Measurements from ENCODE around the gene ALDOA.

ALDOA gene

DNA sequence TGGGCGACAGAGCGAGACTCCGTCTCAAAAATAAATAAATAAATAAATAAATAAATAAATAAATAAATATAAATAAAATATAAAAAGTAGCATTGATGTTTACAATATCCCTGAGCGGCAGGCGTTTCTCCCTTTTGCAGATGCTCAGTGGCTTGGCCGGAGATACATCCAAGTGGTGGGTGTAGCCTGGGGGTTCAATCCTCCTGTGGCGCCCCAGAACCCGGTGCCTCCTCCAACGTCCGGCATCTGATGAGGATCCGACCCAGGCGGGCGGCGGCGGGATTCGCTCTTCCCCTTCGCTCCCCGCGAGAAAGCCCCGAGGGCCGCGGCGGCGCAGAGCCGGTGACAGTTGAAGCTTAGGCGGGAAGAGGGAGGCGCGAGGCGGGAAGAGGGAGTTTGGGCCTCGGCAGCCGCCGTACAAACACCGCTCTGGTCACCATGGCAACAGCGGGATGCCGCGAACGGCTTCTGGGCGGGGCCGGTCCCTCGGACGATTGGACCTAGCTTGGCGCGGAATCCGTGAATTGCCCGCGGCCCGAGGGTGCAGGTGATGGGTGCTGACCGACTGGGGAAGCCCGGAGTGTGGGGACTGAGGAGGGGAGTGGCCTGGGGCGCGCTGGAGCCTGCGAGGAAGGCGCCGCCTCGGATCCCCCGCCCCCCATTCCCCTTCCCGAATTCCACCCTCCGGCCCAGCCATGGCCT lies 12.7 kb upstream of the ALDOA start:
- TF ChIP-seq, protein P1, sequence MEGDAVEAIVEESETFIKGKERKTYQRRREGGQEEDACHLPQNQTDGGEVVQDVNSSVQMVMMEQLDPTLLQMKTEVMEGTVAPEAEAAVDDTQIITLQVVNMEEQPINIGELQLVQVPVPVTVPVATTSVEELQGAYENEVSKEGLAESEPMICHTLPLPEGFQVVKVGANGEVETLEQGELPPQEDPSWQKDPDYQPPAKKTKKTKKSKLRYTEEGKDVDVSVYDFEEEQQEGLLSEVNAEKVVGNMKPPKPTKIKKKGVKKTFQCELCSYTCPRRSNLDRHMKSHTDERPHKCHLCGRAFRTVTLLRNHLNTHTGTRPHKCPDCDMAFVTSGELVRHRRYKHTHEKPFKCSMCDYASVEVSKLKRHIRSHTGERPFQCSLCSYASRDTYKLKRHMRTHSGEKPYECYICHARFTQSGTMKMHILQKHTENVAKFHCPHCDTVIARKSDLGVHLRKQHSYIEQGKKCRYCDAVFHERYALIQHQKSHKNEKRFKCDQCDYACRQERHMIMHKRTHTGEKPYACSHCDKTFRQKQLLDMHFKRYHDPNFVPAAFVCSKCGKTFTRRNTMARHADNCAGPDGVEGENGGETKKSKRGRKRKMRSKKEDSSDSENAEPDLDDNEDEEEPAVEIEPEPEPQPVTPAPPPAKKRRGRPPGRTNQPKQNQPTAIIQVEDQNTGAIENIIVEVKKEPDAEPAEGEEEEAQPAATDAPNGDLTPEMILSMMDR (IDR thresholded peaks at IDR 0.05; ENCODE audit: borderline replicate concordance, control extremely low read depth, extremely low read depth, insufficient read depth, missing control alignments): no peak
- in situ Hi-C loops (cut with MboI; ENCODE audit: low sequenced_read_pairs, unreplicated experiment): no loop called here
- DNase-seq (ENCODE audit: low spot score): peak; percentile 98

DNA sequence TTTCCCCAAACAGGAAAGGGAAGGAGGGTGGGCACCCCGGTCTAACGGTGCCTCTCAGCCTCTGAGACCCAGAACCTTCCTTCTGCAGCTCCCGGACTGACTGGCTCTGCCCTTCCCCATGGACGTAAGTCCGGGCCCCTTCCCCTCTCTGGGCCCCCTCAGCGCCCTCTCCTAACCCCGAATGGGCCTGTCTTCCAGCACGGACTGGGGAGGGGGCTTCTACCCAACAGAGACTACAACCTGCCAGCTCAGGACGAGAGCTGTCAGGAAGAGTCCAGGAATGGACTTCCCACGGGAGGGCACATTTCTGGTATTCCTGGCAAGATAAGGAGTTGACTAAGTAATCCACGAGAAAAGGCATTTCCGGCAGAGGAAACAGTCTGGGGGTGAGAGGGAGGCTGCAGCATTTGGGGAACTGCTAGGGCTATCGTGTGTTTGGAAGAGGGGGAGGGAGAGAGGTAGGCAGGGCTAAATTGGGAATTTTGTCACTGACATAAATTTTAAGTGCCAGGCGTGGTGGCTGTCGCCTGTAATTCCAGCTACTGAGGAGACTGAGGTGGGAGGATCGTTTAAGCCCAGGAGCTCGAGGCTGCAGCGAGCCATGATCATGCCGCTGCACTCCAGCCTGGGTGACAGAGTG lies 12.1 kb upstream of the ALDOA start:
- in situ Hi-C loops (cut with MboI; ENCODE audit: low sequenced_read_pairs, unreplicated experiment): no loop called here
- TF ChIP-seq, protein P1 (IDR thresholded peaks at IDR 0.05; ENCODE audit: borderline replicate concordance, control extremely low read depth, extremely low read depth, insufficient read depth, missing control alignments): no peak
- no peak for DNase-seq (ENCODE audit: low spot score)

DNA sequence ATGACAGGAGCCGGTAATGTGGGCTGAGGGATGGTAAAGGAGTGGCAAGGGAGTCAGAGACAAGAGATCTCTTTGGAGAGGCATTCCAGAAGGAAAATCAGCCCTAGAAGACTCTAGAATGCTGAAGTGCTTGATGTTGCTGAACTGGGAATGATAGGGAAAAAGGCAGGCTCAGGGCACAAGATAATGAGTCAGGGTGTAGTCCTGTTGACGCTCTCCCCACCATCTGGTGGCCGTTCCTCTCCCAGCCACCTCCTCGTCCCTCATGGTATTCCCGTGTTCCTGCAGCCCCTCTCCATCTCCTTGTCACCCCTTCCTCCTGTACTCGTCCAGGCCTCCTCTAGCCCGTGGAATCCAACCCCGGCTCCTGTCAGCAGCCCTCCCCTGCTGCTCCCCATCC lies 11.1 kb upstream of the ALDOA start:
- in situ Hi-C loops (cut with MboI; ENCODE audit: low sequenced_read_pairs, unreplicated experiment): no loop called here
- TF ChIP-seq, protein P1 (IDR thresholded peaks at IDR 0.05; ENCODE audit: borderline replicate concordance, control extremely low read depth, extremely low read depth, insufficient read depth, missing control alignments): no peak

DNA sequence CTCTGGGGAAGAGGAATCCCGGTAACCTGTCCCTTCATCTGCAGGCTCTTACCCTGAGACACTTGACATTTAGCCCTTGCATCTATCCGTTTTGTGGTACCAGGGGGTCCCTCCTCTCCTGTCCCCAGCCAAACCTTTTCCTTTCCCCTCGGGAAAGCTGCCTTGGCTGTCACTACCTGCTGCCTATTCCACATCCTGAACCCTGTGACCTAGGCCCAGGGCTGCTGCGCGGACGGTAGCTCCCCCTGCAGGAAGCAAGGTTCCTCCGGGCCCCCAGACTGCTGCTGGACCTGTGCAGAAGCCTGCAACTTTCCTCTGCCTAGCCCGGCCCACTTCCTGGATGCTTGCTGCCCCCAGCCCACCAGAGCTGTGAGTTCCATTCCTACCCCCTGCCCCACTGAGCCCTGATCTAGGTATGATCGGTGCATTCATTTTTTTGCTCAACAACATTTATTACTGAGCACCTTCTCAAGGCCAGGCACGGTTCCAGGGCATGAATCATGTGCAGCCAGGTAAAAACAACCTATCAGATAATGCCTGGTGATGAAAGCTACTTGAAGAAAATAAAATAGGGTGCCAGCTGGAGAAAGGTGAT lies 10.5 kb upstream of the ALDOA start:
- peak; percentile 75 for DNase-seq (ENCODE audit: low spot score)
- TF ChIP-seq, protein P1 (IDR thresholded peaks at IDR 0.05; ENCODE audit: borderline replicate concordance, control extremely low read depth, extremely low read depth, insufficient read depth, missing control alignments): peak; percentile 83
- in situ Hi-C loops (cut with MboI; ENCODE audit: low sequenced_read_pairs, unreplicated experiment): no loop called here

More for the DNA sequence above, 11.1 kb upstream of the ALDOA start:
- DNase-seq (ENCODE audit: low spot score): no peak

DNA sequence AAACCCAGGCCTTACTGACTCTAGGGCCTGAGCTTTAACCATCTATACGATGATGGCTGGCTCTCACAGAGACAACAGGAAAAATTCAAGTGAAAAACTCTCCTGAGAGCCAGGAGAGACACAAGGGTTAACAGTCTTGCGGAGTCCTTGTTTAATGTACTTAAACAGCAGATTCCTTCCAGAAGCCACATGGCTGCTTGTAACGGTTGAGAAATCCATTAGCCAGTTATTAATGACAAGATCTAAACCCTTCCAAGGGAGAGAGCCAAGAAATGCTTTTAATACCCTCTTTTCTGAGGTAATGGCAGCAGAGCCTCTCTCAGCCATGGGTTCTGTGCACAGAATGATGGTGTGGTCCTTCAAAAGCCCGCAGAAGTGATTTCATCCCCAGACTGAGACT lies 5.2 kb upstream of the ALDOA start:
- TF ChIP-seq, protein P1 (IDR thresholded peaks at IDR 0.05; ENCODE audit: borderline replicate concordance, control extremely low read depth, extremely low read depth, insufficient read depth, missing control alignments): no peak
- no peak for DNase-seq (ENCODE audit: low spot score)
- in situ Hi-C loops (cut with MboI; ENCODE audit: low sequenced_read_pairs, unreplicated experiment): no loop called here

DNA sequence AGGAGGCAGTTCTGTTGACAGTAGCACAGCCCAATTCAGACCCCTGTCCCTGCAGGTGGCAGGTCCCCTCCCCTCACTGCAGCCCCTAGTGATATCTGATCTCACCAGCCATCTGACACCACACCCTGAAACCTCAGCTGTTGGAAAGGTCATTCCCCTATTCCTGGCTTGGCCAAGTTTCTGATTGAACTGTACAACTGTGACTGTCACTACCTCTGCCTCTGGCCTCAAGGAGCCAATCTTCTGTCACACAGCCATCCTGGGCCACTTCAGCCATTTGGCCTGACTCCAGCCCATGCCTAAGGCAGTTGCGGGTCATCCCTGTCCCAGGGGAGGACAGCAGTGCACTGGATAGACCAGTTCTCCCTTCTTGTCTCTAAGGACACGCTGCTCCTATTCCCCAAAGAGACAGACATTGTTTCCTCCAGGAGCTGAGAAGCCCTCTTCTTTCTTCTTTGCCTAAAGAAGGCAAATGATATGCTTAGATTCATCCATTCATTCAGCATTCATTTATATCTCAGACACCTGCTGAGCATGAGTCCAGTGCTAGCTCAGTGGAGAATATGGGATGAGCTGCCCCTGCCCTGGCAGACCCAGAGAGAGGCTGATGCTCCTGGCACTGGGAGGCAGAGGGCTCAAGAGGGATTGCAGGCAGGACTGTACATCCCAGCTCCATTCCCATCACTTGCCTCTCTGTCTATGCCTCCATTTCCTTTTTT lies 4.6 kb upstream of the ALDOA start:
- no peak for DNase-seq (ENCODE audit: low spot score)
- TF ChIP-seq, protein P1 (IDR thresholded peaks at IDR 0.05; ENCODE audit: borderline replicate concordance, control extremely low read depth, extremely low read depth, insufficient read depth, missing control alignments): no peak
- in situ Hi-C loops (cut with MboI; ENCODE audit: low sequenced_read_pairs, unreplicated experiment): no loop called here

Measured in GM13976 (cell line).